PFSK-1 (cell line): ENCODE measurements around the gene RTN4IP1.

ENCODE experiments used
- FOXP2 ChIP-seq: optimal IDR thresholded peaks from 2 replicates; pipeline ENCODE3; 2011; ENCODE audit warnings: borderline replicate concordance, control low read depth, inconsistent platforms; ENCODE audit not compliant: insufficient read depth; ENCODE audit errors: extremely low read length, extremely low read depth
- POLR2AphosphoS5 ChIP-seq: IDR thresholded peaks from 2 replicates; pipeline ENCODE4 v1.6.1; 2012; ENCODE audit warnings: low read depth, mild to moderate bottlenecking, control low read depth, low read length, moderate library complexity
- REST ChIP-seq, 2 experiments: IDR thresholded peaks; 2 replicates each; pipeline versions ENCODE4 v1.6.1 to v1.8.0; 2011 to 2012; ENCODE audit warnings: low read depth in 2 of 2, low read length in 2 of 2, control low read depth in 1 of 2, inconsistent platforms in 1 of 2, mild to moderate bottlenecking in 1 of 2, moderate library complexity in 1 of 2; ENCODE audit not compliant: insufficient read depth in 1 of 2
- SIN3A ChIP-seq: IDR thresholded peaks from 2 replicates; pipeline ENCODE4 v1.6.1; 2012; ENCODE audit warnings: mild to moderate bottlenecking, low read length, moderate library complexity, borderline replicate concordance; ENCODE audit not compliant: insufficient read depth
- TAF1 ChIP-seq: IDR thresholded peaks from 2 replicates; pipeline ENCODE4 v1.6.1; 2012; ENCODE audit warnings: low read length, control low read depth, borderline replicate concordance; ENCODE audit not compliant: insufficient read depth

The RTN4IP1 gene

GRCh38 chr6:106536851-106537250 is 92.4 kb downstream of the RTN4IP1 start:
- TF ChIP-seq TAF1, result no peak
- no peak for TF ChIP-seq REST (IDR thresholded peaks at IDR 0.05; ENCODE audit: insufficient read depth in 1 of 2, low read depth in 2 of 2, low read length in 2 of 2)
- TF ChIP-seq FOXP2, result no peak
- TF ChIP-seq SIN3A, result no peak
- TF ChIP-seq POLR2AphosphoS5, result no peak

- no peak for TF ChIP-seq SIN3A
- no peak for TF ChIP-seq POLR2AphosphoS5
- TF ChIP-seq REST (IDR thresholded peaks at IDR 0.05; ENCODE audit: insufficient read depth in 1 of 2, low read depth in 2 of 2, low read length in 2 of 2), result no peak
- no peak for TF ChIP-seq TAF1
- no peak for TF ChIP-seq FOXP2
Observed at GRCh38 chr6:106536357-106536756, 92.9 kb downstream of the RTN4IP1 start.

- no peak for TF ChIP-seq POLR2AphosphoS5
- TF ChIP-seq TAF1, result no peak
Observed at GRCh38 chr6:106535012-106535411, 94.3 kb downstream of the RTN4IP1 start.

GRCh38 chr6:106534564-106534982 is 94.7 kb downstream of the RTN4IP1 start:
- TF ChIP-seq FOXP2, result no peak

- no peak for TF ChIP-seq POLR2AphosphoS5
- TF ChIP-seq REST (IDR thresholded peaks at IDR 0.05; ENCODE audit: insufficient read depth in 1 of 2, low read depth in 2 of 2, low read length in 2 of 2), result no peak
- TF ChIP-seq SIN3A, result no peak
- no peak for TF ChIP-seq TAF1
- no peak for TF ChIP-seq FOXP2
Observed at GRCh38 chr6:106534004-106534403, 95.3 kb downstream of the RTN4IP1 start.

GRCh38 chr6:106533054-106533453 is 96.2 kb downstream of the RTN4IP1 start:
- TF ChIP-seq SIN3A, result no peak
- TF ChIP-seq REST (IDR thresholded peaks at IDR 0.05; ENCODE audit: insufficient read depth in 1 of 2, low read depth in 2 of 2, low read length in 2 of 2), result no peak
- TF ChIP-seq FOXP2, result no peak
- TF ChIP-seq TAF1, result no peak
- no peak for TF ChIP-seq POLR2AphosphoS5
